ENCODE measurements around the gene SUOX.

The SUOX gene

GRCh38 chr12:56042843-56043242 lies 45.8 kb downstream of the SUOX start:
- TF ChIP-seq CTCF (conservative IDR thresholded peaks at IDR 0.05), result no peak

GRCh38 chr12:56046027-56046780 lies 49.1 kb downstream of the SUOX start:
- no peak for TF ChIP-seq CTCF (conservative IDR thresholded peaks at IDR 0.05)
- 0 out of 2 replicates have a peak overlapping the region, but pooled peaks have one; percentile 6 for H3K27ac ChIP-seq

More at GRCh38 chr12:56042843-56043242, 45.8 kb downstream of the SUOX start:
- peak overlapping the region; percentile 98 for H3K27ac ChIP-seq

GRCh38 chr12:56053407-56053893 lies 56.4 kb downstream of the SUOX start:
- H3K27ac ChIP-seq, result no peak overlapping the region
- TF ChIP-seq CTCF (conservative IDR thresholded peaks at IDR 0.05), result no peak
